ENCODE measurements around the gene VAMP4. TPM values are rescaled to one million over a fixed set of nuclear protein-coding genes. Genes with fewer than 3 reads are reported as not detected.

Gene VAMP4
- total RNA-seq, 4 donors from 2014 or later, result 3.5 to 11.4 (median 6.3) TPM

DNA sequence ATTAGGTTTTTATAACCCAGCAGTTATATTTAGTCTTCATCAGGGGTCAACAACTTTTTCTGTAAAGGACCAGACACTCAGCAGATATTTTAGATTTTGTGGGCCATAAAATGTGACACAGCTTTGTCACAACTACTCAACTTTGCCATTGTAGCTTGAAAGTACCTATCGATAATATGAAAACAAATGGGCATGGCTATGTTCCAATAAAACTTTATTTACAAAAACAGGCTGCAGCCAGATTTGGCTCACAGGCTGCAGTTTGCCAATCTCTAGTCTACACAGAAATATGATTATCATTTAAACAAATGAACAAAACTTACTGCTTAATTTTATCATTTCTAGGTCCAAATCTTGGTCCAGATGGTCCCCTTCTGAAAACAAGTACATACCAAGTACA is 23.0 kb downstream of the VAMP4 start:
- TF ChIP-seq POLR2A (IDR thresholded peaks at IDR 0.05), result no peak
- TF ChIP-seq, protein P1, sequence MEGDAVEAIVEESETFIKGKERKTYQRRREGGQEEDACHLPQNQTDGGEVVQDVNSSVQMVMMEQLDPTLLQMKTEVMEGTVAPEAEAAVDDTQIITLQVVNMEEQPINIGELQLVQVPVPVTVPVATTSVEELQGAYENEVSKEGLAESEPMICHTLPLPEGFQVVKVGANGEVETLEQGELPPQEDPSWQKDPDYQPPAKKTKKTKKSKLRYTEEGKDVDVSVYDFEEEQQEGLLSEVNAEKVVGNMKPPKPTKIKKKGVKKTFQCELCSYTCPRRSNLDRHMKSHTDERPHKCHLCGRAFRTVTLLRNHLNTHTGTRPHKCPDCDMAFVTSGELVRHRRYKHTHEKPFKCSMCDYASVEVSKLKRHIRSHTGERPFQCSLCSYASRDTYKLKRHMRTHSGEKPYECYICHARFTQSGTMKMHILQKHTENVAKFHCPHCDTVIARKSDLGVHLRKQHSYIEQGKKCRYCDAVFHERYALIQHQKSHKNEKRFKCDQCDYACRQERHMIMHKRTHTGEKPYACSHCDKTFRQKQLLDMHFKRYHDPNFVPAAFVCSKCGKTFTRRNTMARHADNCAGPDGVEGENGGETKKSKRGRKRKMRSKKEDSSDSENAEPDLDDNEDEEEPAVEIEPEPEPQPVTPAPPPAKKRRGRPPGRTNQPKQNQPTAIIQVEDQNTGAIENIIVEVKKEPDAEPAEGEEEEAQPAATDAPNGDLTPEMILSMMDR (IDR thresholded peaks at IDR 0.05), result no peak
- 83 to 94% methylated on average over 1 of the region's 1 CpG for WGBS, 2 donors
- Histone ChIP-seq H3K36me3 (peaks cover 0 to 37% (median 0%) of the 10 kb centered on the region in 3 donors), H3K4me3 (no peak overlapping the region), H3K27ac (no peak overlapping the region), H3K4me1 (peaks cover 0 to 21% (median 3%) of the 10 kb centered on the region in 3 donors), H3K27me3 (no peaks in the 10 kb centered on the region), H3K9me3 (peaks cover 0 to 15% (median 12%) of the 10 kb centered on the region in 3 donors)
- DNase-seq, result no peak
- intact Hi-C loops (cut with DNase I), result loop anchor here (10.0 kb wide), 1 partner anchor 74 kb away; no protein-coding TSS in a partner anchor

DNA sequence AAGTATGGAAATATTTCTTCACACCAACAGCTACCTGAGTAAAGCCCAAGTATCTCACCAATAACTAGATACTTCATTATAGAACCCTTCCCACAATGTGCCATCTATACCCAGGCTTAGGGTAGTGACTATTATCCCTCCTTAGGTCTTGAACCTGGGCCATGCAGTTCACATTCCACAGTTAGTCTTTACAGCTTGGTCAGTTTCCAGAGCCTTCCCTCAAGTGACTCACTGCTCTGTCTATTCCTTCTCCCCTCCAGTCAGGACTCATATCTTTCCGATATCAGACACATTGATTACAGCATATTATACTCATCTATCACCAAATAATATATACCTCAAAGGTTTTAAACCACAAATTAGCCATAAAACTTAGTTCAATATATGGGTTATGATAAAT is 23.6 kb downstream of the VAMP4 start:
- TF ChIP-seq, protein P1 (IDR thresholded peaks at IDR 0.05), result no peak
- no peak for TF ChIP-seq POLR2A (IDR thresholded peaks at IDR 0.05)
- intact Hi-C loops (cut with DNase I), result loop anchor here (10.0 kb wide), 1 partner anchor 73 kb away; no protein-coding TSS in a partner anchor
- DNase-seq, result no peak
- Histone ChIP-seq H3K4me1 (peaks cover 0 to 21% (median 3%) of the 10 kb centered on the region in 3 donors), H3K36me3 (peaks cover 0 to 36% (median 0%) of the 10 kb centered on the region in 3 donors), H3K4me3 (no peak overlapping the region), H3K9me3 (peaks cover 0 to 9% (median 6%) of the 10 kb centered on the region in 3 donors), H3K27me3 (no peaks in the 10 kb centered on the region), H3K27ac (no peak overlapping the region)
- 92 to 100% methylated on average over 1 of the region's 1 CpG for WGBS, 2 donors

GRCh38 chr1:171717062-171717718 is 24.7 kb downstream of the VAMP4 start:
- no peaks in the 10 kb centered on the region for H3K9me3 ChIP-seq
- no peak for DNase-seq
- no peak overlapping the region for H3K4me3 ChIP-seq
- WGBS, 2 donors, result 83 to 85% methylated on average over 2 of the region's 2 CpGs
- peak overlapping the region in 1 of 4 donors; percentile 21 for H3K27ac ChIP-seq
- intact Hi-C loops (cut with DNase I), result loop anchor here (10.0 kb wide), 1 partner anchor 72 kb away; no protein-coding TSS in a partner anchor
- peaks cover 0 to 31% (median 0%) of the 10 kb centered on the region in 3 donors for H3K36me3 ChIP-seq
- H3K4me1 ChIP-seq, result peaks cover 0 to 21% (median 3%) of the 10 kb centered on the region in 3 donors
- no peaks in the 10 kb centered on the region for H3K27me3 ChIP-seq
- TF ChIP-seq POLR2A (IDR thresholded peaks at IDR 0.05), result no peak
- TF ChIP-seq, protein P1 (IDR thresholded peaks at IDR 0.05), result no peak

DNA sequence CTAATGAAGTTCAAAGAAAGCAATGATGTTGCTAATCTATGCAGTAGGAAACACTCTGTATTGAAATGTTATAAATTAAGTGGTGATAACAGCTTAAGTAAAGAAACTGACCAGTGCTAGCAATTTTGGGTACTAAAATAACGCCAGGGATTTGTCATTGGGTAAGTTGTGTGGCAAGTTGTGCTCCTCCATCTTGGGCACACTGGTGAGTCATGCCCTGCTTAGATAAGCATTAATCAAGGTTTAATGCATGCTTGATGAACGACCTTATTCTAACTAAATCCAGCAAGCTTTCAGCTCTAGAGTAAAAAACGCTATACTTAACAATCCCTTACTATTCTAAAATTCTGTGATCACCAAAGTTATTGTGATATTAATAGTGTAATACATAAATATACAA is 25.2 kb downstream of the VAMP4 start:
- TF ChIP-seq, protein P1 (IDR thresholded peaks at IDR 0.05), result no peak
- TF ChIP-seq POLR2A (IDR thresholded peaks at IDR 0.05), result no peak
- Histone ChIP-seq H3K9me3 (no peaks in the 10 kb centered on the region), H3K4me1 (peaks cover 0 to 21% (median 3%) of the 10 kb centered on the region in 3 donors), H3K4me3 (no peak overlapping the region), H3K27ac (no peak overlapping the region), H3K27me3 (no peaks in the 10 kb centered on the region), H3K36me3 (peaks cover 0 to 31% (median 0%) of the 10 kb centered on the region in 3 donors)
- 32 to 41% methylated on average over 3 of the region's 3 CpGs for WGBS, 2 donors
- no peak for DNase-seq
- intact Hi-C loops (cut with DNase I), result loop anchor here (10.0 kb wide), 1 partner anchor 72 kb away; no protein-coding TSS in a partner anchor

- H3K36me3 ChIP-seq, result peaks cover 0 to 31% (median 0%) of the 10 kb centered on the region in 3 donors
- intact Hi-C loops (cut with DNase I), result loop anchor here (10.0 kb wide), 1 partner anchor 71 kb away; no protein-coding TSS in a partner anchor
- no peak overlapping the region for H3K4me3 ChIP-seq
- H3K27me3 ChIP-seq, result no peaks in the 10 kb centered on the region
- peak overlapping the region in 2 of 4 donors; percentile 17 to 21 for H3K27ac ChIP-seq
- WGBS, 2 donors, result 29 to 44% methylated on average over 2 to 3 of the region's 3 CpGs
- TF ChIP-seq, protein P1 (IDR thresholded peaks at IDR 0.05), result peak; percentile 9 to 58 (median 33)
- no peak for TF ChIP-seq POLR2A (IDR thresholded peaks at IDR 0.05)
- no peaks in the 10 kb centered on the region for H3K9me3 ChIP-seq
- DNase-seq, result no peak
- peaks cover 0 to 21% (median 3%) of the 10 kb centered on the region in 3 donors for H3K4me1 ChIP-seq
Observed at GRCh38 chr1:171715813-171716251, 26.0 kb downstream of the VAMP4 start.
